NCI-H345 (cell line): Measurements from ENCODE around the gene LOXL3.

Experiments used
- DNase-seq: peaks from one replicate; lab custom pipeline; 2025; lab: John Stamatoyannopoulos, UW

Gene LOXL3

DNA sequence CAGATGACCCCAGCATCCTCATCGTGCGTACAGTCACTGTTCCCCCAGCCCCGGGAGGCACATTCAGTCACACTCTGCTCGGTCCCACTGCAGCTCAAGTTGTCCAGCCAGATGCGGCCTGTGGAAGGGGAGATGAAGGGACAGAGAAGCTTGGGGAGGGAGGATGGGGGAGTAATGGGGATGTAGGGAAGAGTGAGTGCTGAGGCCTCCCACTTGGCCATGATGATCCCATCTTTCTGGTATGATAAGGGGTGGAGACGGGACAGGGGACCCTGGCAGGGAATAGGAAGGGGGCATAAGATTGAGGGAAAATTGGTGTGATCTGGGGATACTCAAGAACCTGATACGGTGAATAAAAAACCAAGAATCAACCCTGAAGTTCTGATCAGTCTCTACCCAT lies 3.5 kb downstream of the LOXL3 start:
- DNase-seq = no peak

- DNase-seq = peak; percentile 53
Observed at GRCh38 chr2:74548900-74549826, 4.6 kb downstream of the LOXL3 start.

- DNase-seq = peak; percentile 53
Observed at GRCh38 chr2:74548285-74548899, 5.3 kb downstream of the LOXL3 start.

DNA sequence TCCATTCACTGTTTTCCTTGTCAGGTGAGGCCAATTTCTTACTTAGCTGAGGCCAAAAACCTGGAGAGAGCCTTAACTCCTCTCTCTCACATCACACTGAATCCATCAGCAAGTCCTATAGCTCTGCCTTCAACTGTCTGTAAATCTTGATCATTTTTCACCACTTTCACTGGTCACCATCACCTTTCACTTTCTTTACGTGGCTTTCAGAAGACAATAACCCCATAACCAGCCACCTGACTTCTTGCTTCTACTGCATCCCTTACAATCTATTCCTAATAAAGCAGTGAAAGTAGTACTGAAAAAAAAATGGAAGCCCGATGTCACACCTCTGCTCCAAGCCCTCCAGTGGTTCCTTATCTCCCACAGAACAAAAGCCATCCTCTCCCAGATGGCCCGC lies 7.7 kb downstream of the LOXL3 start:
- DNase-seq = no peak

- peak; percentile 8 for DNase-seq
Observed at GRCh38 chr2:74544634-74545033, 9.1 kb downstream of the LOXL3 start.

- DNase-seq = no peak
Observed at GRCh38 chr2:74542978-74543377, 10.8 kb downstream of the LOXL3 start.

GRCh38 chr2:74540291-74540690 lies 13.5 kb downstream of the LOXL3 start:
- DNase-seq = no peak

DNA sequence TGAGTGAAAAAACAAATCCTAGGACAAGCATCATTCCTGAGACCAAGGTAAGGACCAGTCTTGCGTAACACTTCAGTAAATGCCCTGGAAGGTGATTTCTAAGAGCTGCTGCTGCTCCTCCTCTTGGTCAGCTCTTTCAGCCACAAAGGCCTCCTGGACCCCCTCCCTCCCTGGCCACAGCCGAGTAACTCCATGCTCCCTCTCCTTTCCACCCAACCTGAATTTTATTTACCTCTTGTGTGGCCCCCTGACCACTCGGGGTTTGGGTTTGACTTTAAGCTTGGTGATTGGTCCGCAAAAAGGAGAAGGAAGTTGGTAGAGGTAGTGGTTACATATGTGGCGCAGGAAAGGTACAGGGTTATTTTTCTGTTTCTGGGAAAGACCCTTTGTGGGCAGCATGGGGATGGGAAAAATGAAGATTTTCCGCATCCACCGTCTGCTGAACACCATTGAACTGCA lies 14.8 kb downstream of the LOXL3 start:
- no peak for DNase-seq

DNA sequence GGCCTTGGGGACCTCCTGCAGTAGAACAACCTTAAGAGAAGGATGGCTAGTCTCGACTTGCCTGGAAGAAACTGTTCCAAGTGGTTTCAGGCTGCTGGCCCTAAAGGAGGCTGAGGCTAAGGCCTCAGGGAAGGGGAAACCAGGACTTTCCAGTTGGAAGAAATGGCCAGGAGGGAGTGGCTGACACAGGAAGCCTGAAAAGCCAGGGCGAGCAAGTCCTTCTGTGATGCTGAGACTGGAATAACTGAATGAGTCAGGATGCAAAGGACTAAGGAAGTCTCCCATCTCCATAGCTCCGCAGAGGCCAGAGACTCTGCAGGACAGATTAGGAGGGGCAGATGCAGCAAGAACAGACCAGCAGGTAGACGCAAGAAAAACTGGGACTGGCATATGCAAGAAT lies 16.6 kb downstream of the LOXL3 start:
- DNase-seq = no peak

- DNase-seq = no peak
Observed at GRCh38 chr2:74536166-74536950, 17.4 kb downstream of the LOXL3 start.

- DNase-seq = no peak
Observed at GRCh38 chr2:74535440-74535965, 18.2 kb downstream of the LOXL3 start.

DNA sequence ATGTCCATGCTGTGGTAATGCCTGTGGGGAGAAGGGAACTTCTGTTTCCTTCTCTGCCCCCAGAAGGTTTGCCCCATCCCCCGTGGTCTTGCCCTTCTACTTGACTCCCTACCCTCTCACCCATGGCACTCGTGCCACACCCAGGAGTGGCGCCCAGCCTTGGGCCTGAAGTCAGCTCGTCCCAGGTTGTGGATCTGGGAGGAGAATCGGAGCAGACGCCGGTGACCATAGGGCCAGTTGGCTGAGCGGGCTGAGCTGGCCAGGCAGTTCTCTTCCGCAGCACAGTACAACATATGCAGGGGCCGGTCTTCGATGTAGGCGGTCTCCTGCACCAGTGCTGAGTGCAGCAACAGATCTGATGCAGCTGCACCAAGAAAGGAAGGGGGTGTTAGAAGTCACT lies 19.3 kb downstream of the LOXL3 start:
- no peak for DNase-seq

GRCh38 chr2:74533464-74533863 lies 20.3 kb downstream of the LOXL3 start:
- no peak for DNase-seq

DNA sequence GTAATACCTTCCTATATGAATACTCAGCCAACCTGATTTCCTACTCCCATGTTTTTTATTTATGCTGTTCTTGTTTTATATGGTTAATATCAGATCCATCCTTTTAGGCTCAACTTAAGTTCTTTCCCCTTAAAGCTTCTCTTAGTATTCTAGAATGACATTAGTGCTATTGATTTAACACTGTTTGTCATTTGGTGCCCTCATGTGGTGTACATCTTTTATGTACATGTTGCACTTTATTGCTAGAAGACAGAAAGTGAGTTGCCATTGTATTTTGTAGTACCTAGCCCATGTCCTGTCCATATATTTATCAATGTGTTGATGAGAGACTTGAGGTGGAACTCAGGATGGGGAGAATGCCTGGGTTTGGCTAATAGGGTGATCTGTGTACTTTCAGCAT lies 21.5 kb downstream of the LOXL3 start:
- peak; percentile 26 for DNase-seq

GRCh38 chr2:74531666-74532065 lies 22.1 kb downstream of the LOXL3 start:
- no peak for DNase-seq

DNA sequence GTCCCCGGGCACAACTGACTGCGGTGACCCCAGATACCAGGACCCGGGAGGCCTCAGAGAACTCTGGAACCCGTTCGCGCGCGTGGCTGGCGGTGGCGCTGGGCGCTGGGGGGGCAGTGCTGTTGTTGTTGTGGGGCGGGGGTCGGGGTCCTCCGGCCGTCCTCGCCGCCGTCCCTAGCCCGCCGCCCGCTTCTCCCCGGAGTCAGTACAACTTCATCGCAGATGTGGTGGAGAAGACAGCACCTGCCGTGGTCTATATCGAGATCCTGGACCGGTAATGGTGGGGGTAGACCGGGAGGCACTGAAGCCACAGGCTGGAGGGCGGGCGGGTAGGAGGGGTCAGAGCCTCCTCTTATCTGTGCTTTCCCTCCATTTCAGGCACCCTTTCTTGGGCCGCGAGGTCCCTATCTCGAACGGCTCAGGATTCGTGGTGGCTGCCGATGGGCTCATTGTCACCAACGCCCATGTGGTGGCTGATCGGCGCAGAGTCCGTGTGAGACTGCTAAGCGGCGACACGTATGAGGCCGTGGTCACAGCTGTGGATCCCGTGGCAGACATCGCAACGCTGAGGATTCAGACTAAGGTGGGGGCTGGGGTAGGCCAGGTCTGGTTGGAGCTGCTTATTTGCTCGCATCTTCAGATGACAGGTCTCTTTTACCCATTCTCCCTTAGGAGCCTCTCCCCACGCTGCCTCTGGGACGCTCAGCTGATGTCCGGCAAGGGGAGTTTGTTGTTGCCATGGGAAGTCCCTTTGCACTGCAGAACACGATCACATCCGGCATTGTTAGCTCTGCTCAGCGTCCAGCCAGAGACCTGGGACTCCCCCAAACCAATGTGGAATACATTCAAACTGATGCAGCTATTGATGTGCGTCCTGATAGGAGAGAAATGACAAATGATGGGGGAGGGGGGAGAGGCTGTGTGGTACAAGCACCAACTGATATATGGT lies 23.2 kb downstream of the LOXL3 start:
- peak; percentile 14 for DNase-seq

- DNase-seq = peak; percentile 98
Observed at GRCh38 chr2:74529357-74530238, 24.1 kb downstream of the LOXL3 start, which contains the start of the genes AUP1 and HTRA2. Gene AUP1 (minus strand): TSS chr2:74529706. CDS start chr2:74529629, 77 bp downstream. Gene HTRA2 (plus strand): TSS chr2:74529933. CDS start chr2:74530007, 74 bp downstream.

GRCh38 chr2:74528600-74529356 lies 25.0 kb downstream of the LOXL3 start:
- DNase-seq = no peak

- DNase-seq = no peak
Observed at GRCh38 chr2:74527741-74528140, 26.0 kb downstream of the LOXL3 start.
